ENCODE measurements around the gene NAV3.

Gene NAV3

GRCh38 chr12:78185651-78186050 lies 355.0 kb downstream of the NAV3 start:
- no peak for DNase-seq (ENCODE audit: low read depth in 2 of 3, low spot score in 2 of 3)

GRCh38 chr12:78186670-78187069 lies 356.0 kb downstream of the NAV3 start:
- no peak for DNase-seq (ENCODE audit: low read depth in 2 of 3, low spot score in 2 of 3)

GRCh38 chr12:78187741-78188140 lies 357.0 kb downstream of the NAV3 start:
- no peak for DNase-seq (ENCODE audit: low read depth in 2 of 3, low spot score in 2 of 3)

GRCh38 chr12:78189656-78190055 lies 359.0 kb downstream of the NAV3 start:
- DNase-seq (ENCODE audit: low read depth in 2 of 3, low spot score in 2 of 3): no peak

- DNase-seq (ENCODE audit: low read depth in 2 of 3, low spot score in 2 of 3): no peak
Observed at GRCh38 chr12:78191611-78192010, 360.9 kb downstream of the NAV3 start.

- no peak for DNase-seq (ENCODE audit: low read depth in 2 of 3, low spot score in 2 of 3)
Observed at GRCh38 chr12:78192979-78193378, 362.3 kb downstream of the NAV3 start.

GRCh38 chr12:78194448-78194847 lies 363.8 kb downstream of the NAV3 start:
- DNase-seq (ENCODE audit: low read depth in 2 of 3, low spot score in 2 of 3): no peak

GRCh38 chr12:78198896-78199295 lies 368.2 kb downstream of the NAV3 start:
- DNase-seq (ENCODE audit: low read depth in 2 of 3, low spot score in 2 of 3): no peak

GRCh38 chr12:78199926-78200325 lies 369.2 kb downstream of the NAV3 start:
- no peak for DNase-seq (ENCODE audit: low read depth in 2 of 3, low spot score in 2 of 3)

- DNase-seq (ENCODE audit: low read depth in 2 of 3, low spot score in 2 of 3): no peak
Observed at GRCh38 chr12:78204926-78205325, 374.2 kb downstream of the NAV3 start.

- no peak for DNase-seq (ENCODE audit: low read depth in 2 of 3, low spot score in 2 of 3)
Observed at GRCh38 chr12:78208092-78208491, 377.4 kb downstream of the NAV3 start.

GRCh38 chr12:78209846-78210505 lies 379.3 kb downstream of the NAV3 start:
- no peak for DNase-seq (ENCODE audit: low read depth in 2 of 3, low spot score in 2 of 3)

GRCh38 chr12:78210506-78210860 lies 379.8 kb downstream of the NAV3 start:
- DNase-seq (ENCODE audit: low read depth in 2 of 3, low spot score in 2 of 3): no peak

GRCh38 chr12:78210894-78211302 lies 380.2 kb downstream of the NAV3 start:
- no peak for DNase-seq (ENCODE audit: low read depth in 2 of 3, low spot score in 2 of 3)

GRCh38 chr12:78220811-78221210 lies 390.1 kb downstream of the NAV3 start:
- DNase-seq (ENCODE audit: low read depth in 2 of 3, low spot score in 2 of 3): no peak

- no peak for DNase-seq (ENCODE audit: low read depth in 2 of 3, low spot score in 2 of 3)
Observed at GRCh38 chr12:78224154-78224553, 393.5 kb downstream of the NAV3 start.

- no peak for DNase-seq (ENCODE audit: low read depth in 2 of 3, low spot score in 2 of 3)
Observed at GRCh38 chr12:78226763-78227162, 396.1 kb downstream of the NAV3 start.

- no peak for DNase-seq (ENCODE audit: low read depth in 2 of 3, low spot score in 2 of 3)
Observed at GRCh38 chr12:78229591-78230101, 399.0 kb downstream of the NAV3 start.

- no peak for DNase-seq (ENCODE audit: low read depth in 2 of 3, low spot score in 2 of 3)
Observed at GRCh38 chr12:78232756-78233155, 402.1 kb downstream of the NAV3 start.

- no peak for DNase-seq (ENCODE audit: low read depth in 2 of 3, low spot score in 2 of 3)
Observed at GRCh38 chr12:78236264-78236663, 405.6 kb downstream of the NAV3 start.

- no peak for DNase-seq (ENCODE audit: low read depth in 2 of 3, low spot score in 2 of 3)
Observed at GRCh38 chr12:78239544-78239943, 408.9 kb downstream of the NAV3 start.

GRCh38 chr12:78240827-78241226 lies 410.1 kb downstream of the NAV3 start:
- DNase-seq (ENCODE audit: low read depth in 2 of 3, low spot score in 2 of 3): no peak

- DNase-seq (ENCODE audit: low read depth in 2 of 3, low spot score in 2 of 3): no peak
Observed at GRCh38 chr12:78241446-78241845, 410.8 kb downstream of the NAV3 start.

All from activated CD8-positive, alpha-beta memory T cell treated with anti-CD3 and anti-CD28 coated beads for 48 hours (primary cell).